ENCODE results near the gene GLUL. TPM values are rescaled to one million over a fixed set of nuclear protein-coding genes. Genes with fewer than 3 reads are reported as not detected.

The GLUL gene
- total and polyA plus RNA-seq, 2 of the 4 experiments (the other 2 are of a cell fraction): 131 to 385 TPM

GRCh38 chr1:182332261-182333060 is 59.1 kb downstream of the GLUL start:
- no peaks in the 10 kb centered on the region for H3K36me3 ChIP-seq (ENCODE audit: control insufficient read depth, insufficient read depth, low read length)
- no peaks in the 10 kb centered on the region for H3K9me1 ChIP-seq (ENCODE audit: insufficient read depth, low read length)
- in situ Hi-C loops (cut with MboI; ENCODE audit: low sequenced_read_pairs) (no loop called here), dilution Hi-C loops (cut with HindIII; ENCODE audit: low sequenced_read_pairs, unreplicated experiment) (no loop called here), intact Hi-C loops (cut with micrococcal nuclease) (no loop called here)
- H3K4me3 ChIP-seq (ENCODE audit: insufficient read depth, low read depth, low read length): no peak overlapping the region
- no peaks in the 10 kb centered on the region for H3K9me3 ChIP-seq (ENCODE audit: control insufficient read depth, insufficient read depth, low read length)
- ATAC-seq (ENCODE audit: low read depth) (no peak), DNase-seq (no peak)
- no peak overlapping the region for H4K8ac ChIP-seq (ENCODE audit: low read depth in 2 of 2, low read length in 2 of 2)
- H3K4me1 ChIP-seq (ENCODE audit: control insufficient read depth, insufficient read depth, low read length): no peaks in the 10 kb centered on the region
- H2BK20ac ChIP-seq (ENCODE audit: low read depth, low read length): no peak overlapping the region
- no peak overlapping the region for H3K4me2 ChIP-seq (ENCODE audit: low read depth, low read length)
- no peak overlapping the region for H2AFZ ChIP-seq (replicated peaks; ENCODE audit: low read length, poor library complexity)
- 74% methylated on average over 5 of the region's 13 CpGs; no CpG with 5 or more reads in 1 of the 2 experiments for WGBS, 2 experiments (ENCODE audit: extremely low coverage in 2 of 2, insufficient read length in 1 of 2)
- POLR2A ChIA-PET (ENCODE audit: unreplicated experiment): no interaction called here
- H2BK5ac ChIP-seq (ENCODE audit: low read depth, low read length, poor library complexity, severe bottlenecking): no peak overlapping the region
- no peak overlapping the region for H3K9ac ChIP-seq (ENCODE audit: low read depth, low read length)
- no peak overlapping the region for H2BK15ac ChIP-seq (ENCODE audit: low read depth, low read length)
- no peak overlapping the region for H4K91ac ChIP-seq (ENCODE audit: insufficient read depth, low read depth, low read length)
- H3K27ac ChIP-seq (ENCODE audit: insufficient read depth, low read length): no peak overlapping the region
- H3K4ac ChIP-seq (ENCODE audit: low read depth, low read length): no peak overlapping the region
- TF ChIP-seq NFE2L2 (IDR thresholded peaks at IDR 0.05; ENCODE audit: low read depth, low read length) (no peak), CTCF (conservative IDR thresholded peaks at IDR 0.05; ENCODE audit: low read depth, low read length) (no peak), BHLHE40 (IDR thresholded peaks at IDR 0.05; ENCODE audit: low read depth, low read length) (no peak), RCOR1 (IDR thresholded peaks at IDR 0.05; ENCODE audit: insufficient replicate concordance, low read length) (no peak), RAD21 (IDR thresholded peaks at IDR 0.05; ENCODE audit: low read length) (no peak), MAZ (IDR thresholded peaks at IDR 0.05; ENCODE audit: borderline replicate concordance, low read depth, low read length) (no peak)
- H3K14ac ChIP-seq (replicated peaks; ENCODE audit: low read depth, low read length): no peak overlapping the region
- H3K27me3 ChIP-seq (ENCODE audit: control insufficient read depth, insufficient read depth, low read length): no peaks in the 10 kb centered on the region; the same call in 1 of the 2 replicates
- H3K56ac ChIP-seq (ENCODE audit: extremely low read depth, insufficient read depth, low read length): no peak overlapping the region
- H2AK5ac ChIP-seq (ENCODE audit: low read depth, low read length): no peak overlapping the region
- H4K20me1 ChIP-seq (ENCODE audit: insufficient read depth, low read length): no peaks in the 10 kb centered on the region
- H2BK120ac ChIP-seq (ENCODE audit: low read depth, low read length): no peak overlapping the region
- no peak overlapping the region for H3K23ac ChIP-seq (ENCODE audit: low read depth, low read length)
- no peak overlapping the region for H4K5ac ChIP-seq (ENCODE audit: low read depth, low read length)
- no TSS peak for BruUV-seq (replicated peaks)
- H2AK9ac ChIP-seq (replicated peaks; ENCODE audit: low read depth, low read length, poor library complexity): no peak overlapping the region
- H3K18ac ChIP-seq (ENCODE audit: low read depth, low read length): no peak overlapping the region
- CTCF ChIA-PET: interaction anchor here (0.7 kb wide), 1 partner anchor 360 kb away, joined by 7 read pairs; no protein-coding TSS in a partner anchor
- H3K79me1 ChIP-seq (ENCODE audit: low read depth in 1 of 2, low read length in 2 of 2): no peaks in the 10 kb centered on the region

Other genes starting within 250 kb of the GLUL start
- gene TEDDM1, start 8.9 kb upstream of the GLUL start, total RNA-seq (2012; rRNA removed): not detected in 2 replicates
- gene TEDDM1, start 8.9 kb upstream of the GLUL start, polyA plus RNA-seq (2012; rRNA removed): not detected in 2 replicates
- gene RGSL1, start 58.4 kb upstream of the GLUL start, total RNA-seq (2012; rRNA removed): not detected in 2 replicates
- gene RGSL1, start 58.4 kb upstream of the GLUL start, polyA plus RNA-seq (2012; rRNA removed): not detected in 2 replicates
- gene RNASEL, start 197.5 kb upstream of the GLUL start, total RNA-seq (2012; rRNA removed): 6.4 and 6.5 TPM in 2 replicates
- gene RNASEL, start 197.5 kb upstream of the GLUL start, polyA plus RNA-seq (2012; rRNA removed): 1.8 and 2.5 TPM in 2 replicates
- gene RGS16, start 212.6 kb upstream of the GLUL start, total RNA-seq (2012; rRNA removed): 0.18 and 0.28 TPM in 2 replicates
- gene RGS16, start 212.6 kb upstream of the GLUL start, polyA plus RNA-seq (2012; rRNA removed): 0.15 and 0.16 TPM in 2 replicates